ENCODE measurements around the gene GPR55. TPM values are rescaled to one million over a fixed set of nuclear protein-coding genes. Genes with fewer than 3 reads are reported as not detected.
A peak's percentile ranks its signal among the peaks of the same experiment; 100 is the strongest.

Gene GPR55
- total and polyA plus RNA-seq, 10 of the 15 experiments (the other 5 are each of a cell fraction or from before 2014, with no cell fraction given) = 2.1 to 30.1 (median 16.2) TPM

DNA sequence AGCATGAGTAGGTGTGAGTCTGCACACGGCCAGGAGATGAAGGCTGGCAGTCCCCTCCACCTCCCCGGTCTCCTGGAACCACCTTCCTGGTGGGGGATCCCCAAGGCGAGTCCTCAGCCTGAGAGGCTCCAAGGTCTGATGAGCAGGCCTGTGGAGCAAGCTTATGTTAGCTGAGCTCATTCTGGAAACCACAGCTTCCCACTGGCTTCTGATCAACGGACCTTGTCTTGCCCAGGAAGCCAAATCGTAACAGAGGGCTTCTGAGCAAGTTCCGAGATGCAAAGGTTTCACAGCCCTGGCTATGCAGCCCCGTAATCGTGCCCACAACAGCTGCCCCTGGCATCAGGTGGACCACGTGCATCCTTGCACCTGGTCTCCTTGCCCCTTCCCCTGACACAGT, 28.8 kb upstream of the GPR55 start:
- FAIRE-seq = peak; percentile 54
- no peak for TF ChIP-seq CEBPB (IDR thresholded peaks at IDR 0.05; ENCODE audit: borderline replicate concordance in 1 of 2, low read depth in 2 of 2, low read length in 2 of 2)
- TF ChIP-seq, protein P1, sequence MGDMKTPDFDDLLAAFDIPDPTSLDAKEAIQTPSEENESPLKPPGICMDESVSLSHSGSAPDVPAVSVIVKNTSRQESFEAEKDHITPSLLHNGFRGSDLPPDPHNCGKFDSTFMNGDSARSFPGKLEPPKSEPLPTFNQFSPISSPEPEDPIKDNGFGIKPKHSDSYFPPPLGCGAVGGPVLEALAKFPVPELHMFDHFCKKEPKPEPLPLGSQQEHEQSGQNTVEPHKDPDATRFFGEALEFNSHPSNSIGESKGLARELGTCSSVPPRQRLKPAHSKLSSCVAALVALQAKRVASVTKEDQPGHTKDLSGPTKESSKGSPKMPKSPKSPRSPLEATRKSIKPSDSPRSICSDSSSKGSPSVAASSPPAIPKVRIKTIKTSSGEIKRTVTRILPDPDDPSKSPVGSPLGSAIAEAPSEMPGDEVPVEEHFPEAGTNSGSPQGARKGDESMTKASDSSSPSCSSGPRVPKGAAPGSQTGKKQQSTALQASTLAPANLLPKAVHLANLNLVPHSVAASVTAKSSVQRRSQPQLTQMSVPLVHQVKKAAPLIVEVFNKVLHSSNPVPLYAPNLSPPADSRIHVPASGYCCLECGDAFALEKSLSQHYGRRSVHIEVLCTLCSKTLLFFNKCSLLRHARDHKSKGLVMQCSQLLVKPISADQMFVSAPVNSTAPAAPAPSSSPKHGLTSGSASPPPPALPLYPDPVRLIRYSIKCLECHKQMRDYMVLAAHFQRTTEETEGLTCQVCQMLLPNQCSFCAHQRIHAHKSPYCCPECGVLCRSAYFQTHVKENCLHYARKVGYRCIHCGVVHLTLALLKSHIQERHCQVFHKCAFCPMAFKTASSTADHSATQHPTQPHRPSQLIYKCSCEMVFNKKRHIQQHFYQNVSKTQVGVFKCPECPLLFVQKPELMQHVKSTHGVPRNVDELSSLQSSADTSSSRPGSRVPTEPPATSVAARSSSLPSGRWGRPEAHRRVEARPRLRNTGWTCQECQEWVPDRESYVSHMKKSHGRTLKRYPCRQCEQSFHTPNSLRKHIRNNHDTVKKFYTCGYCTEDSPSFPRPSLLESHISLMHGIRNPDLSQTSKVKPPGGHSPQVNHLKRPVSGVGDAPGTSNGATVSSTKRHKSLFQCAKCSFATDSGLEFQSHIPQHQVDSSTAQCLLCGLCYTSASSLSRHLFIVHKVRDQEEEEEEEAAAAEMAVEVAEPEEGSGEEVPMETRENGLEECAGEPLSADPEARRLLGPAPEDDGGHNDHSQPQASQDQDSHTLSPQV (IDR thresholded peaks at IDR 0.05) = peak; percentile 75; the same call in 1 of the 2 replicates
- TF ChIP-seq HCFC1 (IDR thresholded peaks at IDR 0.05; ENCODE audit: low read length) = no peak
- TF ChIP-seq BHLHE40 (IDR thresholded peaks at IDR 0.05; ENCODE audit: borderline replicate concordance in 1 of 2, low read depth in 2 of 2, low read length in 1 of 2) = peak in 1 of 2 experiments; percentile 54; a peak in 2 of 4 replicates
- peak; percentile 72; the same call in 1 of the 2 replicates for TF ChIP-seq TCF3 (IDR thresholded peaks at IDR 0.05; ENCODE audit: borderline replicate concordance, insufficient read depth, low read depth, low read length)
- TF ChIP-seq MEF2A (IDR thresholded peaks at IDR 0.05; ENCODE audit: insufficient read depth, low read depth, low read length) = peak; percentile 59; the same call in 1 of the 2 replicates
- TF ChIP-seq RELA (IDR thresholded peaks at IDR 0.05; ENCODE audit: borderline replicate concordance, partially characterized antibody) = peak; percentile 21
- TF ChIP-seq, protein P2, sequence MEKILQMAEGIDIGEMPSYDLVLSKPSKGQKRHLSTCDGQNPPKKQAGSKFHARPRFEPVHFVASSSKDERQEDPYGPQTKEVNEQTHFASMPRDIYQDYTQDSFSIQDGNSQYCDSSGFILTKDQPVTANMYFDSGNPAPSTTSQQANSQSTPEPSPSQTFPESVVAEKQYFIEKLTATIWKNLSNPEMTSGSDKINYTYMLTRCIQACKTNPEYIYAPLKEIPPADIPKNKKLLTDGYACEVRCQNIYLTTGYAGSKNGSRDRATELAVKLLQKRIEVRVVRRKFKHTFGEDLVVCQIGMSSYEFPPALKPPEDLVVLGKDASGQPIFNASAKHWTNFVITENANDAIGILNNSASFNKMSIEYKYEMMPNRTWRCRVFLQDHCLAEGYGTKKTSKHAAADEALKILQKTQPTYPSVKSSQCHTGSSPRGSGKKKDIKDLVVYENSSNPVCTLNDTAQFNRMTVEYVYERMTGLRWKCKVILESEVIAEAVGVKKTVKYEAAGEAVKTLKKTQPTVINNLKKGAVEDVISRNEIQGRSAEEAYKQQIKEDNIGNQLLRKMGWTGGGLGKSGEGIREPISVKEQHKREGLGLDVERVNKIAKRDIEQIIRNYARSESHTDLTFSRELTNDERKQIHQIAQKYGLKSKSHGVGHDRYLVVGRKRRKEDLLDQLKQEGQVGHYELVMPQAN (conservative IDR thresholded peaks at IDR 0.05) = 0 out of 2 replicates have a peak, but pooled peaks have one; percentile 18
- TF ChIP-seq MTA2 (IDR thresholded peaks at IDR 0.05; ENCODE audit: low read depth) = peak; percentile 47
- TF ChIP-seq ZNF274 (IDR thresholded peaks at IDR 0.05; ENCODE audit: insufficient read depth, insufficient read length) = no peak
- TF ChIP-seq, protein P3, sequence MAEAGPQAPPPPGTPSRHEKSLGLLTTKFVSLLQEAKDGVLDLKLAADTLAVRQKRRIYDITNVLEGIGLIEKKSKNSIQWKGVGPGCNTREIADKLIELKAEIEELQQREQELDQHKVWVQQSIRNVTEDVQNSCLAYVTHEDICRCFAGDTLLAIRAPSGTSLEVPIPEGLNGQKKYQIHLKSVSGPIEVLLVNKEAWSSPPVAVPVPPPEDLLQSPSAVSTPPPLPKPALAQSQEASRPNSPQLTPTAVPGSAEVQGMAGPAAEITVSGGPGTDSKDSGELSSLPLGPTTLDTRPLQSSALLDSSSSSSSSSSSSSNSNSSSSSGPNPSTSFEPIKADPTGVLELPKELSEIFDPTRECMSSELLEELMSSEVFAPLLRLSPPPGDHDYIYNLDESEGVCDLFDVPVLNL (IDR thresholded peaks at IDR 0.05; ENCODE audit: low read depth, low read length) = no peak
- peak; percentile 96 for TF ChIP-seq PAX5 (IDR thresholded peaks at IDR 0.05; ENCODE audit: borderline replicate concordance, low read depth, low read length)
- no peak for TF ChIP-seq HDAC2 (IDR thresholded peaks at IDR 0.05)
- peak; percentile 72 for TF ChIP-seq POLR2AphosphoS5 (IDR thresholded peaks at IDR 0.05; ENCODE audit: low read length)
- TF ChIP-seq NR2F1 (conservative IDR thresholded peaks at IDR 0.05) = 0 out of 2 replicates have a peak, but pooled peaks have one; percentile 14
- peak; percentile 84 for TF ChIP-seq DPF2 (IDR thresholded peaks at IDR 0.05)

More for the DNA sequence above, 28.8 kb upstream of the GPR55 start:
- Histone ChIP-seq H2AFZ (ENCODE audit: control insufficient read depth, low read depth, low read length) (no peak overlapping the region), H3K9me3 (replicated peaks; ENCODE audit: control insufficient read depth, insufficient read depth, low read length) (no peaks in the 10 kb centered on the region; the same call in 2 of the 3 replicates), H4K20me1 (ENCODE audit: control insufficient read depth, insufficient read depth) (no peaks in the 10 kb centered on the region), H3K4me1 (ENCODE audit: control insufficient read depth, insufficient read depth, low read length) (peaks cover 78% of the 10 kb centered on the region), H3K27me3 (replicated peaks in 1 of 2; ENCODE audit: control insufficient read depth in 2 of 2, insufficient read depth in 2 of 2, low read length in 1 of 2) (no peaks in the 10 kb centered on the region), H3K79me2 (ENCODE audit: control insufficient read depth, insufficient read depth, low read length) (peaks cover 64% of the 10 kb centered on the region), H3K4me3 (no peak overlapping the region), H3K4me2 (ENCODE audit: control insufficient read depth, insufficient read depth) (peak overlapping the region; percentile 73), H3K27ac (ENCODE audit: control insufficient read depth, insufficient read depth) (peak overlapping the region; percentile 99), H3K9ac (ENCODE audit: control insufficient read depth, insufficient read depth, low read length) (peak overlapping the region; percentile 63), H3K36me3 (ENCODE audit: control insufficient read depth in 2 of 2, insufficient read depth in 2 of 2, low read length in 1 of 2) (peaks cover 4 to 7% of the 10 kb centered on the region in 2 experiments; a peak in 3 of 4 replicates)
- under 1% methylated on average over 9 of the region's 9 CpGs for WGBS (ENCODE audit: insufficient coverage, insufficient replicate concordance, low lambda C conversion rate, missing lambda C conversion rate)
- DNase-seq (ENCODE audit: low read depth, low spot score) (no peak), ATAC-seq (peak; percentile 35)
- POLR2A ChIA-PET = interaction anchor here (1.2 to 17.2 kb wide), 6 partner anchors 10 to 80 kb away, joined by 3 to 192 read pairs (median 48); partner anchors contain the start of gene GPR55
- in situ Hi-C loops (cut with MboI) = loop anchor here (10.0 kb wide), 1 partner anchor 289 kb away; no protein-coding TSS in a partner anchor
- CTCF ChIA-PET = interaction anchor here (0.8 to 28.4 kb wide), 4 partner anchors 21 to 33 kb away, joined by 3 to 372 read pairs (median 6); partner anchors contain the start of gene GPR55
- SMC1A ChIA-PET (ENCODE audit: uncharacterized antibody, unreplicated experiment) = interaction anchor here (1.1 to 21.6 kb wide), 4 partner anchors 16 to 81 kb away, joined by 3 to 411 read pairs (median 257); partner anchors contain the start of gene GPR55
- RAD21 ChIA-PET (ENCODE audit: unreplicated experiment) = interaction anchor here (1.0 to 22.2 kb wide), 7 partner anchors 17 to 34 kb away, joined by 3 to 400 read pairs (median 4); no protein-coding TSS in a partner anchor
- no TSS peak for BruUV-seq (replicated peaks)
- intact Hi-C loops (cut with micrococcal nuclease; ENCODE audit: unreplicated experiment) = loop anchor here (10.0 kb wide), 1 partner anchor 369 kb away; no protein-coding TSS in a partner anchor
